ENCODE results near the gene CCDC85C. TPM values are rescaled to one million over a fixed set of nuclear protein-coding genes. Genes with fewer than 3 reads are reported as not detected.

Gene CCDC85C
- 10.1 TPM for polyA plus RNA-seq (2013, experiment 1 of 2)
- 10.7 TPM for polyA plus RNA-seq (2013, experiment 2 of 2)

DNA sequence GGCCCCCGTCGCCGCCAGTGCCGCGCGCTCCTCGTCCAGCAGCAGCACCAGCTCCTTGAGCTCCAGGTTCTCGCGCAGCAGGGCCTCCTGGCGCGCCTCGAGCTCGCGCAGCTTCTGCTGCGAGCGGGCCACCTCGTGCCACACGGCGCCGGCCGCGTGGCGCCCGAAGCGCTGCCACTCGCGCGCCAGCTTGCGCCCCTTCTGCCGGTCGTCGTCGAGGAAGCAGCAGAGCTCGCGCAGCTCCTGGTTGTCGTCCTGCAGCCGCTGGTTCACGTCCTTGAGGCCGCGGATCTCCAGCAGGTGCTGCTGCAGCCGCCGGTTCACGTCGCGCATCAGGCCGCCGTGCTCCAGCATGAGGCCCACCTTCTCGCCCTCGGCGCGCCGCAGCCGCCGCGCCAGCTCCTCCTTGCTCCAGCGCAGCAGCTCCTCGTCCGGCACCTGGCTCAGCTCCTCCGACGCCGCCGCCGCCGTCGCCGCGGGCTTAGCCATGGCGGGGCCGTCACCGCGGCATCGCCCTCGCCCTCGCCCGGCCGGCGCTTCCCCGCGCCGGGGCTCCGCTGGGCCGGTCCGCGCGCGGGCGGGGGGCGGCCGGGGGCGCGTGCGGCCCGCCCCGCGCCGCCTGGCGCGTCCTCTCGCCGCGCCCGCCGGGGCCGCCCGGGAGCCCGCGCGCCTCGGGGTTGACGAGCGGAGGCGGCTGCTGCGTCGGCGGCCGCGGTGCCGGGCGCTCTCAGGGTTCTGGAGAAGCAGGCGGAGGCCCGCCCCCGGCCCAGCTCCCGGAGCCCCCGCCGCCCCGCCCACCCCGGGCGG, at the start of gene CCDC85C:
CCDC85C (minus strand) TSS at position 737 of the 807 bp plus-strand sequence; CDS start at position 489, 248 bp downstream.
- no peak within 1 kb of the TSS for H2BK5ac ChIP-seq (ENCODE audit: low read length)
- no peak within 1 kb of the TSS for H4K5ac ChIP-seq (ENCODE audit: low read length)
- peak within 1 kb of the TSS; percentile 69 for H3K4me3 ChIP-seq (ENCODE audit: low read length)
- H3K27me3 ChIP-seq (ENCODE audit: insufficient read depth, low read length, poor library complexity), result peaks cover 13% of the 10 kb centered on the region
- peak within 1 kb of the TSS; percentile 78 for H3K4me2 ChIP-seq (ENCODE audit: low read length)
- H3K79me1 ChIP-seq (ENCODE audit: low read length), result peaks cover 11% of the 10 kb centered on the region
- DNase-seq, result peak; percentile 77
- peaks cover 4% of the 10 kb centered on the region for H3K79me2 ChIP-seq (ENCODE audit: control insufficient read depth, insufficient read depth, low read length)
- H2BK15ac ChIP-seq (replicated peaks; ENCODE audit: low read depth), result no peak within 1 kb of the TSS
- H3K4me1 ChIP-seq (ENCODE audit: control insufficient read depth, low read depth, low read length), result peaks cover 7% of the 10 kb centered on the region
- no CpG with 5 or more reads among the region's 128 CpGs for WGBS (ENCODE audit: extremely low coverage, insufficient coverage, low lambda C conversion rate)
- peak within 1 kb of the TSS; percentile 75 for H3K4ac ChIP-seq (ENCODE audit: low read depth, low read length)
- H2BK120ac ChIP-seq (ENCODE audit: low read depth, low read length), result peak within 1 kb of the TSS; percentile 54
- no peak within 1 kb of the TSS for H2AK5ac ChIP-seq (ENCODE audit: low read length)
- H3K56ac ChIP-seq (ENCODE audit: low read length), result peak within 1 kb of the TSS; percentile 98
- H4K8ac ChIP-seq (ENCODE audit: low read depth, low read length), result no peak within 1 kb of the TSS
- peak within 1 kb of the TSS; percentile 92 for H3K27ac ChIP-seq (ENCODE audit: low read depth, low read length)
- peak within 1 kb of the TSS; percentile 96 for H3K18ac ChIP-seq (ENCODE audit: low read length)
- peak within 1 kb of the TSS; percentile 94 for H3K23ac ChIP-seq (ENCODE audit: low read length)
- H3K36me3 ChIP-seq (ENCODE audit: control insufficient read depth, insufficient read depth, low read length), result no peaks in the 10 kb centered on the region
- peak within 1 kb of the TSS; percentile 83 for H3K9ac ChIP-seq (ENCODE audit: low read length)

DNA sequence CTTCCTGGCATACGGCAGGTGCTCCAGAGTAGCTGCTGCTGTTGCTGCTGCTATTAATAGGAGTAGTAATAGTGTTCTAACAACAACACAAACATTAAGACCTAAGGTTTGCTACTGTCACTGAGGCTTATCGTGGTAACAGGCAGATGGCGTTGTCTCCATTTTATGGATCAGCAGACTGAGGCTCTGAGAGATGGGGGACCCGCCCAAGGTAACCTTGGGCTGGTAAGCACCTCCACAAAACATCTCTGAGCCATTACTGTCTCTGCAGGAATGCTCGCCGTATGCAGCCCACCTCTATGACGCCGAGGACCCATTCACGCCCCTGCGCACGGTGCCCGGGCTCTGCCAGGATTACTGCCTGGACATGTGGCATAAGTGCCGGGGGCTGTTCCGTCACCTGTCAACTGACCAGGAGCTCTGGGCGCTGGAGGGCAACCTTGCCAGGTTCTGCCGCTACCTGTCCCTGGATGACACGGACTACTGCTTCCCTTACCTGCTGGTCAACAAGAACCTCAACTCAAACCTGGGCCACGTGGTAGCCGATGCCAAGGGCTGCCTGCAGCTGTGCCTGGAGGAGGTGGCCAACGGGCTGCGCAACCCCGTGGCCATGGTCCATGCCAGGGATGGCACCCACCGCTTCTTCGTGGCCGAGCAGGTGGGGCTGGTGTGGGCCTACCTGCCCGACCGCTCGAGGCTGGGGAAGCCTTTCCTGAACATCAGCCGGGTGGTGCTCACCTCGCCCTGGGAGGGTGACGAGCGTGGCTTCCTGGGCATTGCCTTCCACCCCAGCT, 48.1 kb upstream of the CCDC85C start:
- Histone ChIP-seq H3K56ac (ENCODE audit: low read length) (no peak overlapping the region), H2AK5ac (ENCODE audit: low read length) (no peak overlapping the region), H4K5ac (ENCODE audit: low read length) (no peak overlapping the region), H3K4me1 (ENCODE audit: control insufficient read depth, low read depth, low read length) (peaks cover 8% of the 10 kb centered on the region), H3K27ac (ENCODE audit: low read depth, low read length) (no peak overlapping the region), H3K9ac (ENCODE audit: low read length) (no peak overlapping the region), H4K8ac (ENCODE audit: low read depth, low read length) (no peak overlapping the region), H3K79me1 (ENCODE audit: low read length) (no peaks in the 10 kb centered on the region), H3K23ac (ENCODE audit: low read length) (no peak overlapping the region), H3K79me2 (ENCODE audit: control insufficient read depth, insufficient read depth, low read length) (no peaks in the 10 kb centered on the region), H3K36me3 (ENCODE audit: control insufficient read depth, insufficient read depth, low read length) (no peaks in the 10 kb centered on the region), H3K4me2 (ENCODE audit: low read length) (no peak overlapping the region), H3K4ac (ENCODE audit: low read depth, low read length) (no peak overlapping the region), H2BK15ac (replicated peaks; ENCODE audit: low read depth) (no peak overlapping the region), H3K18ac (ENCODE audit: low read length) (no peak overlapping the region), H2BK5ac (ENCODE audit: low read length) (no peak overlapping the region), H2BK120ac (ENCODE audit: low read depth, low read length) (no peak overlapping the region), H3K27me3 (ENCODE audit: insufficient read depth, low read length, poor library complexity) (no peaks in the 10 kb centered on the region), H3K4me3 (ENCODE audit: low read length) (no peak overlapping the region)
- no CpG with 5 or more reads among the region's 32 CpGs for WGBS (ENCODE audit: extremely low coverage, insufficient coverage, low lambda C conversion rate)
- DNase-seq, result no peak

GRCh38 chr14:99650189-99650588, 46.2 kb upstream of the CCDC85C start:
- no peak overlapping the region for H4K8ac ChIP-seq (ENCODE audit: low read depth, low read length)
- H3K4me2 ChIP-seq (ENCODE audit: low read length), result no peak overlapping the region
- no peaks in the 10 kb centered on the region for H3K27me3 ChIP-seq (ENCODE audit: insufficient read depth, low read length, poor library complexity)
- no peak overlapping the region for H2AK5ac ChIP-seq (ENCODE audit: low read length)
- no peak for DNase-seq
- peaks cover 8% of the 10 kb centered on the region for H3K4me1 ChIP-seq (ENCODE audit: control insufficient read depth, low read depth, low read length)
- H3K23ac ChIP-seq (ENCODE audit: low read length), result no peak overlapping the region
- no peak overlapping the region for H2BK15ac ChIP-seq (replicated peaks; ENCODE audit: low read depth)
- H3K56ac ChIP-seq (ENCODE audit: low read length), result no peak overlapping the region
- H4K5ac ChIP-seq (ENCODE audit: low read length), result no peak overlapping the region
- no peak overlapping the region for H3K27ac ChIP-seq (ENCODE audit: low read depth, low read length)
- H2BK120ac ChIP-seq (ENCODE audit: low read depth, low read length), result no peak overlapping the region
- no peaks in the 10 kb centered on the region for H3K79me1 ChIP-seq (ENCODE audit: low read length)
- H3K36me3 ChIP-seq (ENCODE audit: control insufficient read depth, insufficient read depth, low read length), result no peaks in the 10 kb centered on the region
- H3K9ac ChIP-seq (ENCODE audit: low read length), result no peak overlapping the region
- no peak overlapping the region for H3K4ac ChIP-seq (ENCODE audit: low read depth, low read length)
- no peak overlapping the region for H3K4me3 ChIP-seq (ENCODE audit: low read length)
- H2BK5ac ChIP-seq (ENCODE audit: low read length), result no peak overlapping the region
- WGBS (ENCODE audit: extremely low coverage, insufficient coverage, low lambda C conversion rate), result no CpG with 5 or more reads among the region's 9 CpGs
- no peak overlapping the region for H3K18ac ChIP-seq (ENCODE audit: low read length)
- H3K79me2 ChIP-seq (ENCODE audit: control insufficient read depth, insufficient read depth, low read length), result no peaks in the 10 kb centered on the region

GRCh38 chr14:99649643-99650042, 45.6 kb upstream of the CCDC85C start:
- Histone ChIP-seq H3K4me3 (ENCODE audit: low read length) (no peak overlapping the region), H3K18ac (ENCODE audit: low read length) (no peak overlapping the region), H3K27me3 (ENCODE audit: insufficient read depth, low read length, poor library complexity) (no peaks in the 10 kb centered on the region), H4K8ac (ENCODE audit: low read depth, low read length) (no peak overlapping the region), H2AK5ac (ENCODE audit: low read length) (no peak overlapping the region), H3K23ac (ENCODE audit: low read length) (no peak overlapping the region), H2BK5ac (ENCODE audit: low read length) (no peak overlapping the region), H3K56ac (ENCODE audit: low read length) (no peak overlapping the region), H3K79me2 (ENCODE audit: control insufficient read depth, insufficient read depth, low read length) (no peaks in the 10 kb centered on the region), H2BK15ac (replicated peaks; ENCODE audit: low read depth) (no peak overlapping the region), H3K27ac (ENCODE audit: low read depth, low read length) (no peak overlapping the region), H3K4ac (ENCODE audit: low read depth, low read length) (no peak overlapping the region), H3K79me1 (ENCODE audit: low read length) (no peaks in the 10 kb centered on the region), H3K9ac (ENCODE audit: low read length) (no peak overlapping the region), H3K36me3 (ENCODE audit: control insufficient read depth, insufficient read depth, low read length) (no peaks in the 10 kb centered on the region), H2BK120ac (ENCODE audit: low read depth, low read length) (no peak overlapping the region), H3K4me1 (ENCODE audit: control insufficient read depth, low read depth, low read length) (peaks cover 8% of the 10 kb centered on the region), H3K4me2 (ENCODE audit: low read length) (no peak overlapping the region), H4K5ac (ENCODE audit: low read length) (no peak overlapping the region)
- no CpG with 5 or more reads among the region's 8 CpGs for WGBS (ENCODE audit: extremely low coverage, insufficient coverage, low lambda C conversion rate)
- no peak for DNase-seq

DNA sequence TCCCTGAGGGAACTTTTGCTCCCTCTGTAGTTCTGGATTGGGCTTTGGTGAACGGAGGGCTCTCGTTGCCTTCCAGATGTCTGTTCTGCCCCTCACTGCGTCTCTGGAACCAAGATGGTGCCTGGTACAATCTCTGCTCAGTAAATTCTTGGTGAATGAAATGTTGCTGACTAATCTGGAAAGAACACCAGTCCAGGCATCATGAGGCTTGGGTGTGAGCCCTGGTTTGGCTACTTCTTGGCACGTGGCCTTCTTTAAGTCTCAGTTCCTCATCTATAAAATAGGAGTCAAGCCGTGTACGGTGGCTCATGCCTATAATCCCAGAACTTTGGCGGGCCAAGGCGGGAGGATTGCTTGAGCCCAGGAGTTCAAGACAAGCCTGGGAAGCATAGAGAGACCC, 45.2 kb upstream of the CCDC85C start:
- Histone ChIP-seq H3K4me1 (ENCODE audit: control insufficient read depth, low read depth, low read length) (peaks cover 8% of the 10 kb centered on the region), H3K27ac (ENCODE audit: low read depth, low read length) (no peak overlapping the region), H4K8ac (ENCODE audit: low read depth, low read length) (no peak overlapping the region), H3K4me2 (ENCODE audit: low read length) (no peak overlapping the region), H3K36me3 (ENCODE audit: control insufficient read depth, insufficient read depth, low read length) (no peaks in the 10 kb centered on the region), H2BK15ac (replicated peaks; ENCODE audit: low read depth) (no peak overlapping the region), H2BK120ac (ENCODE audit: low read depth, low read length) (no peak overlapping the region), H3K27me3 (ENCODE audit: insufficient read depth, low read length, poor library complexity) (no peaks in the 10 kb centered on the region), H3K18ac (ENCODE audit: low read length) (no peak overlapping the region), H3K56ac (ENCODE audit: low read length) (no peak overlapping the region), H3K79me2 (ENCODE audit: control insufficient read depth, insufficient read depth, low read length) (no peaks in the 10 kb centered on the region), H3K79me1 (ENCODE audit: low read length) (no peaks in the 10 kb centered on the region), H3K9ac (ENCODE audit: low read length) (no peak overlapping the region), H2BK5ac (ENCODE audit: low read length) (no peak overlapping the region), H4K5ac (ENCODE audit: low read length) (no peak overlapping the region), H2AK5ac (ENCODE audit: low read length) (no peak overlapping the region), H3K4ac (ENCODE audit: low read depth, low read length) (no peak overlapping the region), H3K23ac (ENCODE audit: low read length) (no peak overlapping the region), H3K4me3 (ENCODE audit: low read length) (no peak overlapping the region)
- DNase-seq, result no peak
- WGBS (ENCODE audit: extremely low coverage, insufficient coverage, low lambda C conversion rate), result no CpG with 5 or more reads among the region's 8 CpGs
